Activated CD8-positive, alpha-beta memory T cell treated with anti-CD3 and anti-CD28 coated beads, Interleukin-2, amount 10 ng/mL, durations not matched to agents 7 days and 5 days (primary cell): ENCODE data around the gene MAP3K19. TPM values are rescaled to one million over a fixed set of nuclear protein-coding genes. Genes with fewer than 3 reads are reported as not detected.
A peak's percentile ranks its signal among the peaks of the same experiment; 100 is the strongest.
"Not testable (repeated sequence)": the region's sequence is repeated elsewhere in the genome, so short reads cannot be mapped to it uniquely, and the experiment has no call there.

Experiments used
- ATAC-seq: fragments of 150-1000 bp; cut with Tn5 transposase; one replicate; pipeline ENCODE4 v1.10.0; 2021; ENCODE audit warnings: moderate library complexity
- CTCF ChIA-PET: fragments of 350-600 bp; sonication (Branson Sonifier 250); formaldehyde crosslinking; loops from one replicate; lab custom pipeline; 2021; ENCODE audit warnings: antibody characterized with exemption; lab: Charles Lee
- DNase-seq: peaks from one replicate; pipeline ENCODE4 v3.0.0-alpha.2; 2020
- H3K27ac Mint-ChIP-seq: one replicate; pipeline ENCODE4 v1.8.0; 2021; ENCODE audit warnings: mild to moderate bottlenecking, mixed read lengths
- H3K27me3 Mint-ChIP-seq: one replicate; pipeline ENCODE4 v1.8.0; 2021; ENCODE audit warnings: mixed read lengths
- H3K36me3 Mint-ChIP-seq: one replicate; pipeline ENCODE4 v1.8.0; 2021; ENCODE audit warnings: mild to moderate bottlenecking, mixed read lengths
- H3K4me1 Mint-ChIP-seq: one replicate; pipeline ENCODE4 v1.8.0; 2021; ENCODE audit warnings: mixed read lengths
- H3K4me3 Mint-ChIP-seq: one replicate; pipeline ENCODE4 v1.8.0; 2021; ENCODE audit warnings: mild to moderate bottlenecking, moderate library complexity, mixed read lengths
- H3K9me3 Mint-ChIP-seq: one replicate; pipeline ENCODE4 v1.8.0; 2022; ENCODE audit warnings: low read depth, mixed read lengths
- total RNA-seq, 2 experiments: library from RNA; stranded (reverse); gene quantifications; one replicate each; pipeline ENCODE4 v1.2.3, GENCODE V29; 2021

Gene MAP3K19
- total RNA-seq, 2 experiments from 2014 or later = not detected

DNA sequence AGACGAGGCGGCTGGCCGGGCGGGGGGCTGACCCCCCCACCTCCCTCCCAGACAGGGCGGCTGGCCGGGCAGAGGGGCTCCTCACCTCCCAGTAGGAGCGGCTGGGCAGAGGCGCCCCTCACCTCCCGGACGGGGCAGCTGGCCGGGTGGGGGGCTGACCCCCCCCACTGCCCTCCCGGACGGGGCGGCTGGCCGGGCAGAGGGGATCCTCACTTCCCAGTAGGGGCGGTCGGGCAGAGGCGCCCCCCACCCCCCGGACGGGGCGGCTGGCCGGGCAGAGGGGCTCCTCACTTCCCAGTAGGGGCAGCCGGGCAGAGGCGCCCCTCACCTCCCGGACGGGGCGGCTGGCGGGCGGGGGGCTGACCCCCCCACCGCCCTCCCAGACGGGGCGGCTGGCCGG lies 14.0 kb downstream of the MAP3K19 start:
- H3K36me3 Mint-ChIP-seq, H3K4me3 Mint-ChIP-seq, H3K27me3 Mint-ChIP-seq, CTCF ChIA-PET, H3K4me1 Mint-ChIP-seq, DNase-seq, H3K9me3 Mint-ChIP-seq, H3K27ac Mint-ChIP-seq, ATAC-seq: not testable (repeated sequence)

DNA sequence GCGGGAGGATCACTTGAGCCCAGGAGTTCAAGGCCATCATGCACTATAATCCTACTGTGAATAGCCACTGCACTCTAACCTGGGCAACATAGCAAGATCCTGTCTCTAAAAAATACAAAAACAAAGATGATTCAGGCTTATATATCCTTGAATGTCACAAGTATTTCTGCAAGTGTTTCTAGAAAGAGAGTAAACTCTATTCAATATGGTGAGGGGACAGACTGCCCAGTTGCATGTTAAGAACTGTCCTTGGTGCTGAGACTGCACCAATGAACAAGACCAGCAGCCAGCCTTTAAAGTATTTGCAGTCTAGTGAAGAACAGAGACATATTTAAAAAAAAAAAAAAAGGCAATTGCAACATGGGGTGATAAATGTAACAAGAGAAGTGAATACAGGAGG lies 16.4 kb downstream of the MAP3K19 start:
- CTCF ChIA-PET = no interaction called here
- no peak for ATAC-seq
- no peak for DNase-seq
- H3K36me3 Mint-ChIP-seq = no peaks in the 10 kb centered on the region
- no peaks in the 10 kb centered on the region for H3K4me1 Mint-ChIP-seq
- H3K27ac Mint-ChIP-seq = no peak overlapping the region
- no peaks in the 10 kb centered on the region for H3K9me3 Mint-ChIP-seq
- peaks cover 5% of the 10 kb centered on the region for H3K27me3 Mint-ChIP-seq
- H3K4me3 Mint-ChIP-seq = no peak overlapping the region

DNA sequence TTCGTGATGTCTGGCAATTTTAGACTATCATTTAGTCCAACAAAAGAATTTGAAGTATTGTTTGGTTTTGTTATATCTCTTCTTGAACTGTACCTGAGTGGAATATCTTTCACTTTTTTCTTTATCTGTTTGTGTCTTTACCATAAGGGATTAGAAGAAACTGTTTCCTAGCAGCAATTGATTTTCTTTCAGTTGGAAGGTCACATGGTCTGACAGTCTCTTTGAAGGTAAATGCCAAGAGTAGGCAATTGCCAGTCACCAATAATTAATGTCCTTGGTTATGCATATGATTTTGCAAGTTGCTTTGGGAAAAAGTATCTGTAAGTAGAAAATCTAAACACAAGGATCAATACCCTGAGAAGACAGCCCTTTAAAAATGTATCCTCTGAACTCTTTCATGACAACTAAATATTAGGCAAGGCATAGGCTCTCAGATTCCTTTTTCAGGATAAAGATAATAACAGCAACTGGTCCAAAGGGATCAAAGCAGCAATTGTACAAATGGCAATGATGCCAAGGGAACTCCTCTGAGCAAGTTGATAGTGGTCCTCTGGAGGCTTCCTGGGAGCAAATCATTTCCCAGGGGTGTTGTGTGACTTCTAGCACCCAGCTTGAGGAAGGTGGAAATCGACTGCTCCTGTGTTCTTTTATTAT lies 17.6 kb downstream of the MAP3K19 start:
- Mint-ChIP-seq H3K27me3 (peaks cover 5% of the 10 kb centered on the region), H3K36me3 (no peaks in the 10 kb centered on the region), H3K4me1 (no peaks in the 10 kb centered on the region), H3K9me3 (peaks cover 3% of the 10 kb centered on the region), H3K27ac (no peak overlapping the region), H3K4me3 (no peak overlapping the region)
- CTCF ChIA-PET = no interaction called here
- ATAC-seq = no peak
- no peak for DNase-seq

DNA sequence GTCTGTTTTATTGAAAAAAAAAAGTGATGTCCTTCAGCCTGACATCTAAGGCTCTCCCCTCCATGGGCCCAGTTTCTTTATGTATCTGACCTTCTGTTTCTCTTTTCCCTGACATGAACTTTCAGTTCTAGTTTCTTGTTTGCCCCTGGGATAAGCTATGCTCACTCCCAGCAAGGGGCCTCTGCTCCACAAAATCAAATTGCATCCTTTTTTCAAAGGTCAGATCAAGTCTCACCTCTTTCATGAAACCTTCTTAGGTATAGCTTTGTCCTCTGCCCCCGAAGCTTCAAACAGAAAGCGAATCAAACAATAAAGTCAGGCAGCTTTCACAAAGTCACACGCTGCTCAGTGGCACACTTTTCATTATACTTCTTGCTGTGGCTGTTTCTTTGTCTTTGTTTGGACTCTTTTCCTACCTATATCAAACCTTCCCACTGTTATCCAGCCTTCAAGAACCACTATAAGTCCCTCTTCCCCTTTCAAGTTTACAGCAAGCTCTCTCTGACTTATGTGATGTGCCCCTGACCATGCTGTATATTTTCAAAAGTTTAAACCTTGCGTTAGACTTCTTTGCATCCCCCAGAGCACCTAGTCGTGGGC lies 23.3 kb downstream of the MAP3K19 start:
- peaks cover 2% of the 10 kb centered on the region for H3K27me3 Mint-ChIP-seq
- no peak overlapping the region for H3K27ac Mint-ChIP-seq
- H3K36me3 Mint-ChIP-seq = peaks cover 5% of the 10 kb centered on the region
- peak overlapping the region; percentile 35 for H3K4me3 Mint-ChIP-seq
- peaks cover 12% of the 10 kb centered on the region for H3K4me1 Mint-ChIP-seq
- ATAC-seq (no peak), DNase-seq (no peak)
- CTCF ChIA-PET = interaction anchor here (1.8 kb wide), 1 partner anchor 20 kb away, joined by 8 read pairs; no protein-coding TSS in a partner anchor
- H3K9me3 Mint-ChIP-seq = peaks cover 3% of the 10 kb centered on the region

DNA sequence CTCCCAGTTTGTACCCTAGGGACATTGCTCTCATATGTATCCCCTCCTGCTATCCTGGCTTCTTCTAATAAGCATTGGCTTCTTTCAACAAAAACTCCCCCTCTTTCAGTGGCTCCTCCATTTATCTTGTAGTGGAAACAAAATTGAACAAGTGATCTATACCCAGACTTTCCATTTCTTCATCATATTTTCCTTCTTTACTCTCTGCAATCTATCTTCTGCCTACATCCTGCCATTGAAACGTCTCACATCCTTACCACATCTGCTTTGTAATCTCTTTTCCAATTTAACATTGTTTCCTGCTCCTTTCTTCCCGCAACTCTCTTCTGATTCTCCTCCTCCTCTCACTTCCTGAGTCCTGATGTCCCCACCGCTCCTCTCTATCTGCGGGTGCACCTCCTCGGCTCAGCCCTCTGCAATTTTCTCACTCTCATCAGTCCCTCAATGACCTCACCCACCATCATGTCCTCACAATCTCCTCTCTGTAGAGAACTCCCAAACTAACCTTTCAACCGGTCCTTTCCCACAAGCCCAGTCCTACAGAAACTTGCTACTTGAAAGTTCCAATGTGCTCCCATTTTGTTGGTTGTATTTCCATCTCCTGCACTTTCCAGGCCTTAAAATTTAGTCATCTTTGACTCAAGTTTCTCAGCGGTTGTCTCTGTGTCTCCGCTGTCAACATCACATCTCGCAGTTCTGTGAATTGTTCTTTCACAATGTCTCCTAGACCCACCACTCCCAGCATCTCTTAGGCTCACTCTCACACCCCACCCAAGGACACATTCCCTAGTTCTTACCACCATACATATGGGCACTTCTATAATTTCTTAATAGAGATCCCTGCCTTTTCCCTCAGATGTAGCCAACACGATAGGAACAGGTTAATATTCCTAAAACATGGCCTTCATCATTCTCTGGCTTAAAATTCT lies 24.0 kb downstream of the MAP3K19 start:
- peaks cover 3% of the 10 kb centered on the region for H3K9me3 Mint-ChIP-seq
- no peak overlapping the region for H3K27ac Mint-ChIP-seq

DNA sequence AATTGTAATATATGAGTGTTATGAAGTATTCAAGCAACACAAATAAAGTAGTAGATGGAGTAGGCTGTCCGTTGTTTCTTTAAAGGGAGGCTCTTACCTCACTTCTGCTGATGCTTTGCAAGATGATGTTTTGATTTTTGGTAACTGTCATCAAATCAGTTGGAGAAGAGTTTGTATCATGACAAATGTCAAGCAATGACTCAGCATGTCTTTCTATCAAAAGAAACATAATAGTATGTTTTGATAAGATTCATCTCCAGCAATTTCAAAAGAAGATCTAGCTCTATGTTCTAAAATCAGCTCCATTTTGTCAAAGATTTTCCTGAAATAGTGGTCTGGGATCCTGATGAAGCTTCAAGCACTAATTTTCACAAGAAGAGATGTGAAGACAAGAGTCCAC lies 25.6 kb downstream of the MAP3K19 start:
- Mint-ChIP-seq H3K27ac (no peak overlapping the region), H3K27me3 (peaks cover under 1% of the 10 kb centered on the region), H3K4me3 (no peak overlapping the region), H3K4me1 (peaks cover 12% of the 10 kb centered on the region), H3K9me3 (peaks cover 3% of the 10 kb centered on the region), H3K36me3 (peaks cover 5% of the 10 kb centered on the region)
- CTCF ChIA-PET = no interaction called here
- ATAC-seq = no peak
- no peak for DNase-seq

More for the DNA sequence above, 24.0 kb downstream of the MAP3K19 start:
- H3K36me3 Mint-ChIP-seq = peaks cover 5% of the 10 kb centered on the region
- no peak for DNase-seq
- peaks cover 2% of the 10 kb centered on the region for H3K27me3 Mint-ChIP-seq
- H3K4me3 Mint-ChIP-seq = no peak overlapping the region
- no peak for ATAC-seq
- CTCF ChIA-PET = interaction anchor here (1.8 kb wide), 1 partner anchor 19 kb away, joined by 8 read pairs; no protein-coding TSS in a partner anchor
- H3K4me1 Mint-ChIP-seq = peaks cover 12% of the 10 kb centered on the region

DNA sequence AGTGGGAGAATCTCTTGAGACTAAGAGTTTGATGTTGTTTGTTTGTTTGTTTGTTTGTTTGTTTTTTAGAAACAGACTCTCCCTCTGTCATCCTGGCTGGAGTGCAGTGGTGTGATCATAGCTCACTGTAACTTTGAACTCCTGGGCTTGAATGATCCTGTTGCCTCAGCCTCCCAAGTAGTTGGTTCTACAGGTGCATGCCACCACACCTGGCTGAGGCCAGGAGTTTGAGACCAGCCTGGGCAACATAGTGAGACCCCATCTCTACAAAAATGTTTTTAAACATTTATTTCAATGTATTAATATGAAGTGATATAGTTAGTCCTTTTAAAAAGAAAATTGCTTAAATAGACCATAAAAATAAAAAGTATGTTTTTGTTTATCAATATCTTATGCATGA lies 35.6 kb downstream of the MAP3K19 start:
- CTCF ChIA-PET = no interaction called here
- no peak for DNase-seq
- H3K36me3 Mint-ChIP-seq = no peaks in the 10 kb centered on the region
- H3K4me1 Mint-ChIP-seq = peaks cover 11% of the 10 kb centered on the region
- H3K27me3 Mint-ChIP-seq = peaks cover 15% of the 10 kb centered on the region
- no peak overlapping the region for H3K27ac Mint-ChIP-seq
- H3K9me3 Mint-ChIP-seq = no peaks in the 10 kb centered on the region
- ATAC-seq = no peak
- no peak overlapping the region for H3K4me3 Mint-ChIP-seq

DNA sequence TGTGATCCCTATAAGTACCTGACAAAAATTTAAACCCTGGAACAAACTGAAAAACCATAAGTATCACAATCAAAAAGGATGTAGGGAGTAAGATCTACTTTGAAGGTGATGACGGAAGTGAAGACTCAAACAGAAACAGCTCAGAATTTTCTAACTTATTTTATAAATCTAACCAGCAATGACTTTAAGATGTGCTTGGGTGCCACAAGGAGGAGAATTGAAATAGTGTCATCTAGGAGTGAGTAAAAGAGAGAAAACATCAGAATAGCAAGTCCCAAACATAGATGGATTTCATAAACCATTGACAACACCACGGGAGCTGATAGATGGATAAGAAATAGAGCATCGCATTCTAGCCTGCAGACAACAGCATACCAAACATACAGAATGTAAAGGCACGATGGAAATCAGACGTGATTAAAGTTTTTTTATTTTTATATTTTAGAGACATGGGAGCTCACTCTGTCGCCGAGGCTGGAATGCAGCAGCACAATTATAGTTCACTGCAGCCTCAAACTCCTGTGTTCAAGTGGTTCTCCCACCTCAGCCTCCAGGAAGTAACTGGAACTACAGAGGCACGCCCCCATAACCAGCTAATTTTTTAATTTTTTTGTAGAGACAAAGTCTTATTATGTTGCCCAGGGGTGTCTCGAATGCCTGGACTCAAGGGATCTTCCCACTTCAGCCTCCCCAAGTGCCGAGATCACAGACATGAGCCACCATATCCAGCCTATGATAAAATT lies 36.9 kb downstream of the MAP3K19 start:
- Mint-ChIP-seq H3K27ac (peak overlapping the region; percentile 1), H3K27me3 (peaks cover 28% of the 10 kb centered on the region), H3K4me3 (no peak overlapping the region), H3K4me1 (peaks cover 11% of the 10 kb centered on the region), H3K9me3 (no peaks in the 10 kb centered on the region), H3K36me3 (no peaks in the 10 kb centered on the region)
- ATAC-seq = no peak
- DNase-seq = no peak
- CTCF ChIA-PET = interaction anchor here (1.1 to 2.3 kb wide), 3 partner anchors 32 to 699 kb away, joined by 3 to 9 read pairs (median 3); no protein-coding TSS in a partner anchor

DNA sequence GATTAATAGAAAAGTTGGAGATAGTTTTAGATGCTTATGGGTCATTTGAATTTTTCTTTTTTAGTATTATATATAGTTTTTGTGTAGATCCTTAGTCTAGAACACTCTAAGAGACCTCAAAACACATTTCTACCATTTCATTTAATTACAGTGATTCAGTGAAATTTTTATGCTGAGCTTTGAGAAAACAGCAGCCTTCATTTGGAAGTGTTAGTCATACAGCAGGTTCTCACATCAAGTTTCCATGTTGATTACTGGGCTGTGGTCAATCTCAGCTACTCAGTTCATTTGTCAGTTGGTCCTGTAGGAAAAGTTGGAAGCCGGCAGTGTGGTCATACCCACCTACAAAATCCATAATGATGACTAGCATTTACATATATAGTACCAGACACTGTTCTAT lies 37.9 kb downstream of the MAP3K19 start:
- DNase-seq = no peak
- no peak overlapping the region for H3K4me3 Mint-ChIP-seq
- CTCF ChIA-PET = interaction anchor here (1.1 to 2.3 kb wide), 2 partner anchors 33 to 700 kb away, joined by 3 to 9 read pairs; no protein-coding TSS in a partner anchor
- H3K9me3 Mint-ChIP-seq = no peaks in the 10 kb centered on the region
- no peak for ATAC-seq
- peaks cover 31% of the 10 kb centered on the region for H3K27me3 Mint-ChIP-seq
- H3K4me1 Mint-ChIP-seq = peaks cover 12% of the 10 kb centered on the region
- no peaks in the 10 kb centered on the region for H3K36me3 Mint-ChIP-seq
- no peak overlapping the region for H3K27ac Mint-ChIP-seq

DNA sequence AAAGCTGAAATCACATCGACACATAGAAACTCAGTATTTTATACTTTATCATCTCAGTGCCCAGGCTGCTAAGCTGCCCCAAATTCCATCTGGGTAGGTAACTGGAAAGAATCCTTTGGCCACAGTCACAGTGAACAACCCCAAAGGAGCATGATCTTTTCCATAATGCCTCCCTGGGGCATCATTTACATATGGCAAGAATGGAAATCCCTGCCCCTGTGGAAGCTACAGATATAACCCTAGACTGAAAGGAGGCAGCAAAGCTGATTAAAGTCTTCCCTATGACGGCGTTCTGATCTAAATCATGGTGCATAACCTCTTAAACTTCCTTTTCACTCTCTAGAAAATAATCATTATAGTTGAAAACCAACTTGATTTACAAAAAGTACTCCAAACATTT lies 41.5 kb downstream of the MAP3K19 start:
- Mint-ChIP-seq H3K27ac (no peak overlapping the region), H3K4me3 (no peak overlapping the region)
- CTCF ChIA-PET = interaction anchor here (0.5 to 6.8 kb wide), 4 partner anchors 108 to 1379 kb away, joined by 3 to 71 read pairs (median 12); no protein-coding TSS in a partner anchor

DNA sequence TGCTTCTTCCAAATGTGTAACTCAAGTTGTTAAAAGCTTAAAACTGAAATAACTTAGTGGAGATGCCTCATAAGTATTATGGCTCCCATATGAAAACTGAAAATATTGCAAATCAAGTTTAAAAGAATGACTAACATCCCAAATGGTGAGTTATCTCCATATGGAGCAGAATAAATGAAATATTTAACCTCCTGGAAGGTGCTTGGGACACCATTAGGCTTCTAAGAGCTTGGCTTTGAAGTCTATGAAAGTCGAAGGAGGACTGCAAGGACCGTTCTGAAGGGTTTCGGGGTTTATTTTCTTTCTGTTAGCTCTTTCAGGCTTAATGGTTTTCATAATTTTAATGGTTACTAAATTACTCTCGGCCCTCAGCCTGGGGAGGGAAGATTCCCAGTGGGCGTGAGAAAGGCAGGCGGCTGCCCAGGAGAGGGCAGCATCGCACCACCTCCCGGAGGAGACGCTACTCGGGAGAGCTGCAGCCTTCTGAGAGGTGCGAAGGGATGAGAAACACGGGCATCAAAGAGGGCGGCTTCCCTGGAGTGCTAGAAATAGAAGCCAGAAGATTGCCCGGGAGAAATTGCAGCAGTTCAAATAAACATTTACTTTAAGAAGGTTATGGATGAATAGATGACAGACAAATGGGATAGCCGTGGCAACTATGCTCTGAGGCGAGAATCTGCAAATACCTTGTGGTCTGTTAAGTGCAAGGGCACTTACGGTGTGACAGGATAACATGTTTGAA lies 43.1 kb downstream of the MAP3K19 start:
- CTCF ChIA-PET = interaction anchor here (0.7 to 6.8 kb wide), 36 partner anchors 10 to 793 kb away, joined by 3 to 71 read pairs (median 4); partner anchors contain the start of genes R3HDM1 and ZRANB3
- Mint-ChIP-seq H3K27me3 (peaks cover 30% of the 10 kb centered on the region), H3K4me3 (no peak overlapping the region), H3K27ac (no peak overlapping the region), H3K4me1 (peaks cover 5% of the 10 kb centered on the region), H3K36me3 (no peaks in the 10 kb centered on the region), H3K9me3 (no peaks in the 10 kb centered on the region)
- ATAC-seq (peak; percentile 99), DNase-seq (peak; percentile 75)

More for the DNA sequence above, 41.5 kb downstream of the MAP3K19 start:
- no peak for ATAC-seq
- Mint-ChIP-seq H3K9me3 (no peaks in the 10 kb centered on the region), H3K36me3 (no peaks in the 10 kb centered on the region), H3K27me3 (peaks cover 28% of the 10 kb centered on the region), H3K4me1 (peaks cover 14% of the 10 kb centered on the region)
- no peak for DNase-seq

DNA sequence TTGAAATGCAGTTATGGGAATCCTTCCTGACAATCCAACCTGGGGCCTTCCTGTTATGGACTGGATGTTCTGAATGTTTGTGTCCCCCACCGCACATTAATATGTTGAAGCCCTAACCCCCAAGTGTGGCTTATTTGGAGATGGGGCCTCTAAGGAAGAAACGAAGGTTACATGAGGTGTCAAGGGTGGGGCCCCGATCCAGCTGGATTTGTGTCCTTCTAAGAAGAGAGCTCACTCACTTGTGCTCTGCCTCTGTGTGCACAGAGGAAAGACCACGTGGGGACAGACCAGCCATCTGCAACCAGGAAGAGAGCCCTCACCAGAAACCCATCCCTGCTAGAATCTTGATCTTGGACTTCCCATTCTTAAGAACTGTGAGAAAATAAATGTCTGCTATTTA lies 44.4 kb downstream of the MAP3K19 start:
- H3K27ac Mint-ChIP-seq = no peak overlapping the region
- no peak for DNase-seq
- CTCF ChIA-PET = interaction anchor here (1.2 to 6.8 kb wide), 4 partner anchors 40 to 707 kb away, joined by 3 to 71 read pairs (median 12); no protein-coding TSS in a partner anchor

More for the DNA sequence above, 44.4 kb downstream of the MAP3K19 start:
- Mint-ChIP-seq H3K4me3 (no peak overlapping the region), H3K36me3 (no peaks in the 10 kb centered on the region), H3K4me1 (peaks cover 5% of the 10 kb centered on the region), H3K9me3 (no peaks in the 10 kb centered on the region), H3K27me3 (peaks cover 32% of the 10 kb centered on the region)
- ATAC-seq = no peak
